Peyer's patch (tissue), 4 donors: ENCODE results near the gene ANKS3.

Experiments used
- CTCF ChIP-seq, 6 experiments: fragments of 450-650 bp in 4 of 6; fragments of 200-600 bp in 2 of 6; sonication (generic) in 1 of 6; IDR thresholded peaks; one replicate each; pipeline ENCODE4 v1.5.1; 2017 to 2019; ENCODE audit warnings: antibody characterized with exemption in 6 of 6, mild to moderate bottlenecking in 3 of 6, moderate library complexity in 1 of 6
- POLR2A ChIP-seq, 2 donors: fragments of 450-650 bp; IDR thresholded peaks; one replicate each; pipeline ENCODE4 v1.5.1; 2017; ENCODE audit warnings: antibody characterized with exemption in 2 of 2, mild to moderate bottlenecking in 2 of 2, moderate library complexity in 2 of 2

DNA sequence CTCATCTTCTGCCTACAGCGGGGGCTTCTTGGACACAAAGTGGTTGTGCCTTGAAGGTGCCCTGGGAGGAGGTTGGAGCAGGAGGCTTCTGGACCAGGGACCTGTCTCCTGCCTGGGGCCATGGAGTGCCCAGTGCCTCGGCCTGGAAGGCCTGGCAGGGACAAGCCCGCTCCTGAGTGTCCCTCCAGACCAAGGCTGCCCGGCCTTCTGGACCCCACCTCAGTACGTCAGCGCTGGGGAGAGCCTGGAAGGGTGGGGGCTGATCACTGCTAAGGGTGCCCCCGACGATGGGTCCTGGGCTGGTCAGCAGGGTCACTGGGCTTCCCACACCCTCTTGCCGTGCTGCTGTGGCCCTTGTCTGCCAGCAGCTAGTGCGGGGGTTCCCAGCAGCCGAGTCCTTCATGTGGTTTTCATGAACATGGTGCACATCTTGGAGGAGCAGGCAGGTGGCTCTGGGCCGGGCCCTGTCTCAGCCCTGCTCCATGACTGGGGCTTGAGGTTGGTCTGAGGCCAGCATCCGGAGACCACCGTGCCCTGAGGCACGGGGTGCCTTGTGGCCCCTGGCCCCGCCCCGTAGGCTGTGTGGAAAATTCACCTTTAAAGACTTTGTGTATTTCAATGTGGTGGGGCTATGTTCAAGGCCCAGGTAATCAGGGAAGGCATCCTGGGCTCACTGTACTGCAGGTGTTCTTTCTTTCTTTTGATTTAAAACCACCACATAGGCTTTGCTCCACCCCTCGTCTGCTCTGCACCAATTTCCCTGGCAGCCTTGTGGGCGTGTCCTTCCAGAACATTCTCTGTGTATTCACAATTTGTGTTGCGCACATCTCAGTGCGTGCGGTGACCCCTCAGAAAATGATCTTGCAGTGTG is 87.1 kb downstream of the ANKS3 start:
- no peak for TF ChIP-seq POLR2A (IDR thresholded peaks at IDR 0.05)
- TF ChIP-seq CTCF (IDR thresholded peaks at IDR 0.05): no peak
